Peyer's patch (tissue), 4 donors: ENCODE measurements around the gene ATXN1L. TPM values are rescaled to one million over a fixed set of nuclear protein-coding genes. Genes with fewer than 3 reads are reported as not detected.
A peak's percentile ranks its signal among the peaks of the same experiment; 100 is the strongest.
"Not testable (repeated sequence)": the region's sequence is repeated elsewhere in the genome, so short reads cannot be mapped to it uniquely, and the experiment has no call there.

Experiments
- DNase-seq, 3 donors: peaks; one replicate each; pipeline ENCODE4 v3.0.0-alpha.2; 2017 to 2019
- H3K27ac ChIP-seq, 4 donors: fragments of 200-600 bp; sonication (generic); one replicate each; pipeline ENCODE4 v1.5.1; 2016 to 2019
- H3K27me3 ChIP-seq, 2 donors: fragments of 200-600 bp; sonication (generic); one replicate each; pipeline ENCODE4 v1.5.1; 2019
- H3K36me3 ChIP-seq, 3 donors: fragments of 200-600 bp; sonication (generic); one replicate each; pipeline ENCODE4 v1.5.1; 2016 to 2019
- H3K4me1 ChIP-seq, 4 donors: fragments of 200-600 bp; sonication (generic); one replicate each; pipeline ENCODE4 v1.5.1; 2016 to 2019
- H3K4me3 ChIP-seq, 4 donors: fragments of 200-600 bp; sonication (generic); 1 replicate in 3 of 4; 2 replicates in 1 of 4; pipeline ENCODE4 v1.5.1; 2016 to 2019; ENCODE audit warnings: mild to moderate bottlenecking in 1 of 4
- H3K9me3 ChIP-seq, 4 donors: fragments of 200-600 bp; sonication (generic); one replicate each; pipeline ENCODE4 v1.5.1; 2016 to 2019; ENCODE audit warnings: mild to moderate bottlenecking in 1 of 4
- POLR2A ChIP-seq, 2 donors: fragments of 450-650 bp; IDR thresholded peaks; one replicate each; pipeline ENCODE4 v1.5.1; 2017; ENCODE audit warnings: antibody characterized with exemption in 2 of 2, mild to moderate bottlenecking in 2 of 2, moderate library complexity in 2 of 2
- total RNA-seq, 4 donors: library from RNA; depleted of rRNA; stranded (reverse); fragments of >200 nt; gene quantifications; one replicate each; pipeline ENCODE4 v1.1.0, GENCODE V29; 2016
- TF ChIP-seq, protein P1 (sequence below), 6 experiments: fragments of 450-650 bp in 4 of 6; fragments of 200-600 bp in 2 of 6; sonication (generic) in 1 of 6; IDR thresholded peaks; one replicate each; pipeline ENCODE4 v1.5.1; 2017 to 2019; ENCODE audit warnings: antibody characterized with exemption in 6 of 6, mild to moderate bottlenecking in 3 of 6, moderate library complexity in 1 of 6

ATXN1L gene
- total RNA-seq, 4 donors from 2014 or later = 14.0 to 40.2 (median 22.5) TPM

DNA sequence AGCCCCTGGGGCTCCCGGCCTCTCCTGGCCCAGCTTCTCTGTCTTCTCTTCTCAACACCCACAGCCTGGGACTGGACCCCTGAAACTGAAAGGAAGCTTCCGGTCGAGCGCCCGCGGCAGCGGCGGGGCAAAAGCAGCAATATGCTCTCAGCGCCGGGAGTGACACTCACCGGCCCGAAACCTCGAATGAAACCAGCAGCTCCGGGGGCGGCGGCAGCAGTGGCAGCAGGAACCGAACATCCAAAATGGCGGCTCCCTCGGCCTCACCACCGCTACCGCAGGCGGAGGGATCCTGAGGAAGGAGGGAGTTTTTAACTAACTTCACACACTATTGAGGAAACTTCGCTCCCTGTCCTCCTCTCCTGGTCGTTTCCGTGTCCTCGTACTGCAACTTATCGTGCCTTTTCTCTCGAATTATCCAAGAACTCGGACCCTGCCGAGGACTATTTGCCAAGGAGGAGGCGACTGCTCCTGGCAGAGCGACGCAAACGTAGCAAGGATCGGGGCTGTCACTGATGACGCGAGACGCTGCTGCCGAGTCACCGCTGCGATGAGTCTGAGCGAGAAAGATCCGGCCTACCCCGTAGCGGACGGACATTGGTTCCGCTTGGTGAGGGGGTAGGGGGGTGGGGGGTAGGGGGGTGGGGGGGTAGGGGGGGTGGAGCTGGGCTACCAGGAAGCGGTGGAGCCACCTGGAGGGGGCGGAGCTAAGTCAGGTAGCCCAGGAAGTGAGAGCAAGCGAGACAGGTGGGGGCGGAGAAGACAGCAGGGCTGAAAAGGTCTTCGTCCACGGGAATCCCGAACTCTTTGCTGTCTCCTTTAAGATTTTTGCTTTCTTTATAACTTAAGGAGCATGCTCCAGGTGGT is 37.0 kb upstream of the ATXN1L start, which contains the start of gene AP1G1:
AP1G1 (minus strand) TSS at position 242 of the 867 bp plus-strand sequence. CDS start 19,355 bp downstream, outside the sequence.
- peak within 1 kb of the TSS; percentile 95 to 98 (median 98) for H3K27ac ChIP-seq
- H3K4me3 ChIP-seq = peak within 1 kb of the TSS; percentile 77 to 97 (median 89)
- peaks cover 0 to 31% (median 6%) of the 10 kb centered on the region in 4 donors for H3K4me1 ChIP-seq
- DNase-seq = peak; percentile 93 to 98 (median 95)
- no peaks in the 10 kb centered on the region for H3K9me3 ChIP-seq
- H3K27me3 ChIP-seq = no peaks in the 10 kb centered on the region
- peaks cover 0 to 9% (median 0%) of the 10 kb centered on the region in 3 donors for H3K36me3 ChIP-seq
- TF ChIP-seq POLR2A (IDR thresholded peaks at IDR 0.05) = peak; percentile 61 to 81
- TF ChIP-seq, protein P1, sequence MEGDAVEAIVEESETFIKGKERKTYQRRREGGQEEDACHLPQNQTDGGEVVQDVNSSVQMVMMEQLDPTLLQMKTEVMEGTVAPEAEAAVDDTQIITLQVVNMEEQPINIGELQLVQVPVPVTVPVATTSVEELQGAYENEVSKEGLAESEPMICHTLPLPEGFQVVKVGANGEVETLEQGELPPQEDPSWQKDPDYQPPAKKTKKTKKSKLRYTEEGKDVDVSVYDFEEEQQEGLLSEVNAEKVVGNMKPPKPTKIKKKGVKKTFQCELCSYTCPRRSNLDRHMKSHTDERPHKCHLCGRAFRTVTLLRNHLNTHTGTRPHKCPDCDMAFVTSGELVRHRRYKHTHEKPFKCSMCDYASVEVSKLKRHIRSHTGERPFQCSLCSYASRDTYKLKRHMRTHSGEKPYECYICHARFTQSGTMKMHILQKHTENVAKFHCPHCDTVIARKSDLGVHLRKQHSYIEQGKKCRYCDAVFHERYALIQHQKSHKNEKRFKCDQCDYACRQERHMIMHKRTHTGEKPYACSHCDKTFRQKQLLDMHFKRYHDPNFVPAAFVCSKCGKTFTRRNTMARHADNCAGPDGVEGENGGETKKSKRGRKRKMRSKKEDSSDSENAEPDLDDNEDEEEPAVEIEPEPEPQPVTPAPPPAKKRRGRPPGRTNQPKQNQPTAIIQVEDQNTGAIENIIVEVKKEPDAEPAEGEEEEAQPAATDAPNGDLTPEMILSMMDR (IDR thresholded peaks at IDR 0.05) = no peak

DNA sequence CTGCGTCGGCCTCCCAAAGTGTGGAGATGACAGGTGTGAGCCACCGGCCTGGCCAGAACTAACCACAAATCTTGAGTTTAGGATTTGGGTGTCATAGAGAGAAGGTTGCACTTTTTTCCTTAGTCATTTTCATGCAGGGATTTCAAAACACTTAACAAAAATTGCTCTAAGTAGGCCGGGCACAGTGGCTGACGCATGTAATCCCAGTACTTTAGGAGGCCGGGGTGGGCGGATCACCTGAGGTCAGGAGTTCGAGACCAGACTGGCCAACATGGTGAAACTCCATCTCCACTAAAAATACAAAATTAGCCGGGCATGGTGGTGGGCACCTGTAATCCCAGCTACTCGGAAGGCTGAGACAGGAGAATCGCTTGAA is 35.6 kb upstream of the ATXN1L start:
- peaks cover 0 to 25% (median 6%) of the 10 kb centered on the region in 4 donors for H3K4me1 ChIP-seq
- peak overlapping the region; percentile 95 to 98 (median 98) for H3K27ac ChIP-seq
- H3K9me3 ChIP-seq, H3K4me3 ChIP-seq, H3K36me3 ChIP-seq, DNase-seq, H3K27me3 ChIP-seq: not testable (repeated sequence)

DNA sequence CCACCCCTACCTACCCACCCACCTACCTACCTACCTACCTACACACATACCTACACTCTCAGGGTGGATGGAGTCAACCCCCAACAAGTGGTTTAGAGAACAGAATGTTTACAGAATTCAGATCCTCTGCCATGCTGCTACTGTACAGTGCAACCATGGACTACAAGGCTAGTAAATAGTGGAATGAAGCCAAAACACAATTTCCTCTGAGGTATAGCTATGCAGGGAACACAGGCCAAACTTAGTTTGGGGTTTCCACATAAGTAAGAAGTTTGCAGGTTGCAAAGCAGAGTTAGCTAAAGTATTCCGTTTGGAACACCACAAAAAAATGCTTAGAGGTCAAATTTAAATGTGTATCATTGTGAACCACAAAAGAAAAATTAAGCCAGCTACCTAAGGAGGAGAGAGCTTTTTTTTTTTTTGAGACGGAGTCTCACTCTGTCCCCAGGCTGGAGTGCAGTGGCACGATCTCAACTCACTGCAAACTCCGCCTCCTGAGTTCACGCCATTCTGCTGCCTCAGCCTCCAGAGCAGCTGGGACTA is 34.4 kb upstream of the ATXN1L start:
- TF ChIP-seq, protein P1 (IDR thresholded peaks at IDR 0.05) = no peak
- TF ChIP-seq POLR2A (IDR thresholded peaks at IDR 0.05) = no peak
- peaks cover 0 to 15% (median 5%) of the 10 kb centered on the region in 4 donors for H3K4me1 ChIP-seq
- H3K27ac ChIP-seq = no peak overlapping the region
- no peak for DNase-seq
- no peaks in the 10 kb centered on the region for H3K27me3 ChIP-seq
- no peaks in the 10 kb centered on the region for H3K36me3 ChIP-seq
- no peaks in the 10 kb centered on the region for H3K9me3 ChIP-seq
- no peak overlapping the region for H3K4me3 ChIP-seq

DNA sequence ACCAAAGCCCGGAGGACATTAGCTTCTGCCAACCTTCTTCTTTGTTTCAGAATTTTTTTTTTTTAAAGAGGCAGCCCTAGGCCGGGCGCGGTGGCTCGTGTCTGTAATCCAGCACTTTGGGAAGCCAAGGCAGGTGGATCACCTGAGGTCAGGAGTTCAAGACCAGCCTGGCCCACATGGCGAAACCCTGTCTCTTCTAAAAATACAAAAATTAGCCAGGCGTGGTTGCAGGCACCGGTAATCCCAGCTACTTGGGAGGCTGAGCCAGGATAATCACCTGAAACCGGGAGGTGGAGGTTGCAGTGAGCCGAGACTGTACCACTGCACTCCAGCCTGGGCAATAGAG is 28.6 kb upstream of the ATXN1L start:
- not testable (repeated sequence) for DNase-seq, H3K36me3 ChIP-seq, H3K9me3 ChIP-seq, H3K27me3 ChIP-seq, H3K4me1 ChIP-seq, H3K4me3 ChIP-seq
- peak overlapping the region in 3 of 4 donors; percentile 62 to 74 (median 66) for H3K27ac ChIP-seq

DNA sequence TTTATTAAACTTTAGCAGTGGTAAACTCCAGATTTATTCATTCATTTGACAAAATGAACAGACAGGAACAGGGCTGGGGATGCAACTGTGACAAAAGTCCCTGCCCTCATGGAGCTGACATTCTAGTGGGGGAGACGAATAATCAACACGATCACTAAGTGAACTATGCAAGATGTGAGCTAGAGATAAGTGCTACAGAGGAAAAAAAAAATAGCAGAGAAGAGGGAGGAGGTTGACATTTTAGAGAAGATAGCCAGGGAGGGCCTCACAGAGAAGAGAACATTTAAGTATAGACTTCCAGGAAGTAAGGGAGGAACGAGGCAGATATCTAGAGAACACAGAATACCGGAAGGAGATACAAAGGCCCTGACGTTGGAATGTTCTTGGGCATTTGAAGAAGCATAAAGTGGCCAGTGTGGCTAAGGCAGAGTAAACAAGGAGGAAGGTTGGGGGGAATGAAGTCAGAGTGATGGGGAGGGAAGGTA is 19.2 kb upstream of the ATXN1L start:
- Histone ChIP-seq H3K9me3 (no peaks in the 10 kb centered on the region), H3K4me3 (no peak overlapping the region), H3K4me1 (no peaks in the 10 kb centered on the region), H3K27me3 (no peaks in the 10 kb centered on the region), H3K27ac (no peak overlapping the region), H3K36me3 (no peaks in the 10 kb centered on the region)
- no peak for DNase-seq
- TF ChIP-seq POLR2A (IDR thresholded peaks at IDR 0.05) = no peak
- TF ChIP-seq, protein P1 (IDR thresholded peaks at IDR 0.05) = no peak

DNA sequence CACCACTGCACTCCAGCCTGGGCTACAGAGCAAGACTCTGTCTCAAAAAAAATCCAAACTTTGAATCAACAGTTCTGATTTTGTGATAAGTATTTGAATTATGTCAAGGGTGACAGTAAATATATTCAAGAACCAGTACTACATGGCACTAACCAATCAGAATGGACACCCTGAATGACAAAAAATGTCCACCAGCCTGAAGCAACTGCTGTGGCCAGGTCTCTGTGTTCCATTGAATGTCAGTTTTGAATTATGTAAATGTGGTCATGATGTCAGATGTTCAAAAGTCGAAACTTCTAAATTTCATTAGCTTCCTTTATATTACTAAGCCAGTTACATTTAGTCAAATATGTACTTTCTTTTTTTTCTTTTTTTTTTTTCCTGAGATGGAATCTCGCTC is 15.4 kb upstream of the ATXN1L start:
- Histone ChIP-seq H3K27ac (no peak overlapping the region), H3K4me1 (no peaks in the 10 kb centered on the region), H3K36me3 (no peaks in the 10 kb centered on the region), H3K9me3 (no peaks in the 10 kb centered on the region), H3K27me3 (no peaks in the 10 kb centered on the region), H3K4me3 (no peak overlapping the region)
- no peak for TF ChIP-seq POLR2A (IDR thresholded peaks at IDR 0.05)
- TF ChIP-seq, protein P1 (IDR thresholded peaks at IDR 0.05) = no peak
- DNase-seq = no peak

DNA sequence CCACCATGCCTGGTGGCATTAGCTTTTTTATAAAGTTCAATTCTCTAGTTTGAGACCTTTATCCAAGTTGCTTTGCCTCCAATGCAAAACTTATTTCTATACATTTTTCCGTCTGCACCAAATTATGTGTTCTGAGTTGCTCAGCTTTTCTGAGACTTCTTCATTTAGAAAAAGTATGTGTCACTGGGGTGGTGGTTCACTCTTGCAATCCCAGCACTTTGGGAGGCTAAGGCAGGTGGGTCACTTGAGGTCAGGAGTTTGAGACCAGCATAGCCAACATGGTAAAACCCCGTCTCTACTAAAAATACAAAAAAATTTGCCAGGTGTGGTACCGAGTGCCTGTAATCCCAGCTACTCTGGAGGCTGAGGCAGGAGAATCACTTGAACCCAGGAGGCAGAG is 14.1 kb upstream of the ATXN1L start:
- not testable (repeated sequence) for DNase-seq, H3K27ac ChIP-seq, H3K4me3 ChIP-seq, H3K9me3 ChIP-seq, H3K4me1 ChIP-seq, H3K36me3 ChIP-seq, H3K27me3 ChIP-seq

DNA sequence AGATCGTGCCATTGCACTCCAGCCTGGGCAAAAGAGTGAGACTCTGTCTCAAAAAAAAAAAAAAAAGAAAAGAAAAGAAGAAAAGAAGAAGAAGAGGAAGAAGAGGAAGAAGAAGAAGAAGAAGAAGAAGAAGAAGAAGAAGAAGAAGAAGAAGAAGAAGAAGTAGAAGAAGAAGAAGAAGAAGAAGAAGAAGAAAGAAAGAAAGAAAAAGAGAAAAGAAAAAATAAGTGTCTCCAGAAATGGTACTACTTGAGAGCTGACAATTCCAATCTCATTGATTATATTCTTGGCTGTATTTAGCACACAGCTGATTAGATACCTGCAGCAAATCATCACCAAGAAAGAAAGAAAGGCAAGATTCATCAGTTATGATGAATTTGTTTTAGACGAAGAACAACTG is 13.7 kb upstream of the ATXN1L start:
- not testable (repeated sequence) for DNase-seq, H3K4me3 ChIP-seq, H3K4me1 ChIP-seq, H3K27ac ChIP-seq, H3K36me3 ChIP-seq, H3K9me3 ChIP-seq, H3K27me3 ChIP-seq
